ENCODE measurements around the gene ABHD4. TPM values are rescaled to one million over a fixed set of nuclear protein-coding genes. Genes with fewer than 3 reads are reported as not detected.

The ABHD4 gene
- total RNA-seq, 6 experiments from 2014 or later, result 12.7 to 38.1 (median 18.5) TPM

DNA sequence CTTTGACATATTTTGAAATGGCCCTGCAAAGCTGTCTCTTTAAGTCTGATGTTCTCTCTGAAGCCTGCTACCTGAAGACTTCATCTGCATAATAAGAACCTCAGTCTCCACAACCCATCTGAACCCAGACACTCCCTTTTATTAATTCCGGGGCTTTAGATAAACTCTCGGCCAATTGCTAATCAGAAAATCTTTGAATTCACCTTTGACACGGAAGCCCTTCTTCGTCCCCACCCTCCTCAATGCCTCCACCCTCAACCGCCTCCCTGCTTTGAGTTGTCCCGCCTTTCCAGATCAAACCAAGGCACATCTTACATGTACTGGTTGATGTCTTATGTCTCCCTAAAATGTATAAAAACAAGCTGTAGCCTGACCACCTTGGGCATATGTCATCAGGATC is 28.5 kb downstream of the ABHD4 start:
- Histone ChIP-seq H3K27ac (no peak overlapping the region), H3K4me3 (no peak overlapping the region), H3K9me3 (no peaks in the 10 kb centered on the region), H3K36me3 (no peaks in the 10 kb centered on the region), H3K4me1 (no peaks in the 10 kb centered on the region), H3K27me3 (no peaks in the 10 kb centered on the region)
- ATAC-seq (no peak), DNase-seq (no peak)
- intact Hi-C loops (cut with DNase I), result no loop called here
- 75% methylated on average over 6 of the region's 6 CpGs for WGBS (ENCODE audit: insufficient coverage, low coverage, low lambda C conversion rate, missing lambda C conversion rate)
- TF ChIP-seq, protein P1, sequence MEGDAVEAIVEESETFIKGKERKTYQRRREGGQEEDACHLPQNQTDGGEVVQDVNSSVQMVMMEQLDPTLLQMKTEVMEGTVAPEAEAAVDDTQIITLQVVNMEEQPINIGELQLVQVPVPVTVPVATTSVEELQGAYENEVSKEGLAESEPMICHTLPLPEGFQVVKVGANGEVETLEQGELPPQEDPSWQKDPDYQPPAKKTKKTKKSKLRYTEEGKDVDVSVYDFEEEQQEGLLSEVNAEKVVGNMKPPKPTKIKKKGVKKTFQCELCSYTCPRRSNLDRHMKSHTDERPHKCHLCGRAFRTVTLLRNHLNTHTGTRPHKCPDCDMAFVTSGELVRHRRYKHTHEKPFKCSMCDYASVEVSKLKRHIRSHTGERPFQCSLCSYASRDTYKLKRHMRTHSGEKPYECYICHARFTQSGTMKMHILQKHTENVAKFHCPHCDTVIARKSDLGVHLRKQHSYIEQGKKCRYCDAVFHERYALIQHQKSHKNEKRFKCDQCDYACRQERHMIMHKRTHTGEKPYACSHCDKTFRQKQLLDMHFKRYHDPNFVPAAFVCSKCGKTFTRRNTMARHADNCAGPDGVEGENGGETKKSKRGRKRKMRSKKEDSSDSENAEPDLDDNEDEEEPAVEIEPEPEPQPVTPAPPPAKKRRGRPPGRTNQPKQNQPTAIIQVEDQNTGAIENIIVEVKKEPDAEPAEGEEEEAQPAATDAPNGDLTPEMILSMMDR (IDR thresholded peaks at IDR 0.05), result no peak
- TF ChIP-seq POLR2A (IDR thresholded peaks at IDR 0.05), result no peak

GRCh38 chr14:22627506-22628263 is 29.6 kb downstream of the ABHD4 start:
- Histone ChIP-seq H3K27ac (no peak overlapping the region), H3K9me3 (no peaks in the 10 kb centered on the region), H3K4me1 (no peaks in the 10 kb centered on the region), H3K36me3 (no peaks in the 10 kb centered on the region), H3K4me3 (no peak overlapping the region), H3K27me3 (no peaks in the 10 kb centered on the region)
- DNase-seq (no peak), ATAC-seq (no peak)
- 63% methylated on average over 7 of the region's 7 CpGs for WGBS (ENCODE audit: insufficient coverage, low coverage, low lambda C conversion rate, missing lambda C conversion rate)
- TF ChIP-seq, protein P1 (IDR thresholded peaks at IDR 0.05), result no peak
- no peak for TF ChIP-seq POLR2A (IDR thresholded peaks at IDR 0.05)
- intact Hi-C loops (cut with DNase I), result no loop called here

DNA sequence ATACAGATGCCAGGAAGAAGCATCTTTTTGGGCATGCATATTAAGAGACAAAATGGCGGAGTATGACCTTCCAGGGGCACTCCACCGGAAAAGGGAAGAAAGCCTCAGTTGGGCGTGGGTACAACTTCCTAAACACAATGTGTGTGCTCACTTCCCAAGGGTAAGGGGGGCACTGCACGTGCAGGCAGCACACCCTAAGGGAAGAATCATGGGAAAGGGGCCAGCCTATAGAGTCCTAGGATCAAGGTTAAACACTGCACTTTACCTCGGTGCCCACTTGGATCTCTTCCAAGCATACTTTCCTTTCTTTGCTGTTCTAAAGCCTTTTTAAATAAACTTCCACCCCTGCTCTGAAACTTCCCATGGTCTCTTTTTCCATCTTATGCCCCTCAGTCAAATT is 31.3 kb downstream of the ABHD4 start:
- Histone ChIP-seq H3K27ac (no peak overlapping the region), H3K4me1 (no peaks in the 10 kb centered on the region), H3K4me3 (no peak overlapping the region), H3K36me3 (no peaks in the 10 kb centered on the region), H3K27me3 (no peaks in the 10 kb centered on the region), H3K9me3 (no peaks in the 10 kb centered on the region)
- 47% methylated on average over 3 of the region's 5 CpGs for WGBS (ENCODE audit: insufficient coverage, low coverage, low lambda C conversion rate, missing lambda C conversion rate)
- no peak for DNase-seq
- intact Hi-C loops (cut with DNase I), result no loop called here
- TF ChIP-seq, protein P1 (IDR thresholded peaks at IDR 0.05), result no peak
- no peak for TF ChIP-seq POLR2A (IDR thresholded peaks at IDR 0.05)
- no peak for ATAC-seq

DNA sequence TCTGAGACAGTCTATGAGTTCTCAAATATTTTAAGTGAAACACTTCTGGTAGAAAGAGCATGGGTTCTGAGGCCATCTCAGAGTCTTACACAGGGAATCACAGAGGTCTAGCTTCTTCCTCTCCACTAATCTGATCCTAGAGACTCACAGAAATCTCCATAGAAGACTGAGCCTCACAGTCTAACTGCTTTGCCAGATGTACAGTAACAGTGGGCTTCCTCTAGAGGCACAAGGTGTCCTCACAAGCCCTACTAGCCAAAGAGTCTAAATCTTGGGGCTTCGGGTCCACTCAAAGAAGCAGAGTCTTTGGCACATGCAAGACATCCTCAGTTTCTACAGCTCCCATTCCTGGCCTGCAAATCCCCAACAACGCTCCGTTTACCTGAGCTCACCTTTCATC is 32.0 kb downstream of the ABHD4 start:
- intact Hi-C loops (cut with DNase I), result no loop called here
- Histone ChIP-seq H3K36me3 (no peaks in the 10 kb centered on the region), H3K27me3 (no peaks in the 10 kb centered on the region), H3K27ac (no peak overlapping the region), H3K4me1 (no peaks in the 10 kb centered on the region), H3K9me3 (no peaks in the 10 kb centered on the region), H3K4me3 (no peak overlapping the region)
- 89% methylated on average over 3 of the region's 3 CpGs for WGBS (ENCODE audit: insufficient coverage, low coverage, low lambda C conversion rate, missing lambda C conversion rate)
- DNase-seq (no peak), ATAC-seq (no peak)
- TF ChIP-seq POLR2A (IDR thresholded peaks at IDR 0.05), result no peak
- TF ChIP-seq, protein P1 (IDR thresholded peaks at IDR 0.05), result no peak
